Mucosa of descending colon (tissue), 3 donors: ENCODE measurements around the gene PTGDS. TPM values are rescaled to one million over a fixed set of nuclear protein-coding genes. Genes with fewer than 3 reads are reported as not detected.

Experiments used
- ATAC-seq: fragments of 200-7000 bp; cut with Tn5 transposase; one replicate; pipeline ENCODE4 v1.9.1; 2020; ENCODE audit warnings: mild to moderate bottlenecking, moderate library complexity
- DNase-seq, 3 donors: peaks; one replicate each; pipeline ENCODE4 v3.0.0-alpha.2; 2020
- H3K36me3 ChIP-seq: fragments of 200-600 bp; one replicate; pipeline ENCODE4 v1.8.0; 2021; ENCODE audit warnings: low read depth, mild to moderate bottlenecking
- H3K4me1 ChIP-seq: fragments of 200-600 bp; one replicate; pipeline ENCODE4 v1.8.0; 2021; ENCODE audit warnings: low read depth, mild to moderate bottlenecking
- H3K4me3 ChIP-seq: fragments of 200-600 bp; one replicate; pipeline ENCODE4 v1.8.0; 2021; ENCODE audit warnings: mild to moderate bottlenecking
- H3K9me3 ChIP-seq: fragments of 200-600 bp; one replicate; pipeline ENCODE4 v1.8.0; 2021; ENCODE audit warnings: mild to moderate bottlenecking
- CTCF ChIP-seq: fragments of 200-600 bp; IDR thresholded peaks from one replicate; pipeline ENCODE4 v1.8.0; 2022; ENCODE audit warnings: antibody characterized with exemption, mild to moderate bottlenecking
- intact Hi-C, 2 donors: fragments of 100-400 bp; cut with DNase I in 1 of 2; cut with micrococcal nuclease in 1 of 2; formaldehyde crosslinking; loops; one replicate each; pipeline versions ENCODE4 v1.11.0 to v1.11.1; 2022; cut with DNase I, micrococcal nuclease
- total RNA-seq, 3 donors: library from RNA; stranded (reverse); fragmentation: NEBNext Ultra II Directional in 2 of 3; extraction: Animal tissue kit (Norgen Biotek cat#: 25700) in 2 of 3; gene quantifications; one replicate each; pipeline versions ENCODE4 v1.2.1 to v1.2.4, GENCODE V29; 2021 to 2023
- donor health status: DM: no; HTN: no; CAD: no; lungs with moderate emphysema.
- donor health status: DM: no; HTN: no; CAD: no.
- donor health status: DM: no; HTN: yes; CAD: no.

PTGDS gene
- total RNA-seq, 3 donors from 2014 or later, result 2.5 to 45.4 (median 16.1) TPM

- intact Hi-C loops, result no loop called here
- DNase-seq (peak in 1 of 3 donors; percentile 65), ATAC-seq (no peak)
- Histone ChIP-seq H3K9me3 (no peaks in the 10 kb centered on the region), H3K4me3 (no peak overlapping the region), H3K36me3 (peaks cover 9% of the 10 kb centered on the region), H3K4me1 (peaks cover 40% of the 10 kb centered on the region)
- no peak for TF ChIP-seq CTCF
Measured at GRCh38 chr9:136946228-136947027, 30.9 kb upstream of the PTGDS start.

GRCh38 chr9:136947028-136947891 lies 30.0 kb upstream of the PTGDS start:
- Histone ChIP-seq H3K9me3 (no peaks in the 10 kb centered on the region), H3K4me1 (peaks cover 48% of the 10 kb centered on the region), H3K36me3 (peaks cover 2% of the 10 kb centered on the region), H3K4me3 (no peak overlapping the region)
- TF ChIP-seq CTCF, result no peak
- intact Hi-C loops, result no loop called here
- ATAC-seq, result no peak
- DNase-seq, result peak in 2 of 3 donors; percentile 53 to 55

GRCh38 chr9:136947955-136948510 lies 29.3 kb upstream of the PTGDS start:
- TF ChIP-seq CTCF, result no peak
- Histone ChIP-seq H3K4me3 (no peak overlapping the region), H3K36me3 (no peaks in the 10 kb centered on the region), H3K9me3 (no peaks in the 10 kb centered on the region), H3K4me1 (peaks cover 46% of the 10 kb centered on the region)
- ATAC-seq, result no peak
- intact Hi-C loops, result no loop called here
- peak; percentile 73 to 78 (median 74) for DNase-seq

GRCh38 chr9:136949239-136949816 lies 28.0 kb upstream of the PTGDS start:
- peaks cover 38% of the 10 kb centered on the region for H3K4me1 ChIP-seq
- peak; percentile 31 for ATAC-seq

More at GRCh38 chr9:136949239-136949816, 28.0 kb upstream of the PTGDS start:
- TF ChIP-seq CTCF, result no peak
- intact Hi-C loops, result no loop called here
- Histone ChIP-seq H3K4me3 (peak overlapping the region; percentile 18), H3K9me3 (no peaks in the 10 kb centered on the region), H3K36me3 (no peaks in the 10 kb centered on the region)
- DNase-seq, result peak in 2 of 3 donors; percentile 68 to 73
